Measurements from ENCODE around the gene APH1B. TPM values are rescaled to one million over a fixed set of nuclear protein-coding genes. Genes with fewer than 3 reads are reported as not detected.

APH1B gene
- total and polyA plus RNA-seq, 2 experiments from 2014 or later = 19.9 to 29.8 TPM

DNA sequence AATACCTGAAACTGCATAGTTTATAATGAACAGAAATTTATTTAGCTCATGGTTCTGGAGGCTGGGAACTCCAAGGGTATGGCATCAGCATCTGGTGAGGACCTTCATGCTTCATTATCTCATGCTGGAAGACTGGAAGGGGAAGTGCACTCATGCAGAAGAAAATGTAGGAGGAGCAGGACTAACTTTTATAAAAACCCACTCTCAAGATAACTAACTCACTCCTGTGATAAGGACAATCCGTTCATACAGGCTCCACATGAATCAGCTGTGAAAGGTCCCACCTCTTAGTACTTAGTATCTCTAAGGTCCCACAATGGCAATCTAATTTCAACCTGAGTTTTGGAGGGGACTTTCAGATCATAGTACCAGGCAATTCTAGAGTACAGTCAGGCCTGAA lies 33.6 kb upstream of the APH1B start:
- H3K9me3 ChIP-seq (ENCODE audit: low read depth) = no peaks in the 10 kb centered on the region
- H3K4me3 ChIP-seq = no peak overlapping the region
- DNase-seq (ENCODE audit: low spot score) = no peak
- no peaks in the 10 kb centered on the region for H3K27me3 ChIP-seq
- no peaks in the 10 kb centered on the region for H4K20me1 ChIP-seq (ENCODE audit: insufficient read depth, poor library complexity, severe bottlenecking)
- H3K36me3 ChIP-seq (replicated peaks; ENCODE audit: insufficient read depth, low read depth) = no peaks in the 10 kb centered on the region
- no peak overlapping the region for H3K4me2 ChIP-seq
- peaks cover 9% of the 10 kb centered on the region for H3K4me1 ChIP-seq (ENCODE audit: insufficient read depth)
- no peak overlapping the region for H3K27ac ChIP-seq
- WGBS (ENCODE audit: low lambda C conversion rate, missing lambda C conversion rate) = 70% methylated on average over 1 of the region's 1 CpG
- H3K79me2 ChIP-seq = peaks cover 37% of the 10 kb centered on the region
- TF ChIP-seq EZH2 (IDR thresholded peaks at IDR 0.05; ENCODE audit: borderline replicate concordance) (no peak), CTCF (IDR thresholded peaks at IDR 0.05; ENCODE audit: poor library complexity) (no peak), EZH2phosphoT487 (IDR thresholded peaks at IDR 0.05; ENCODE audit: low read depth, severe bottlenecking, unreplicated experiment) (no peak)
- H2AFZ ChIP-seq = no peak overlapping the region
- H3K9me2 ChIP-seq (replicated peaks; ENCODE audit: insufficient read depth) = no peaks in the 10 kb centered on the region

GRCh38 chr15:63244399-63244798 lies 33.0 kb upstream of the APH1B start:
- WGBS (ENCODE audit: low lambda C conversion rate, missing lambda C conversion rate) = 76% methylated on average over 4 of the region's 4 CpGs
- no peak overlapping the region for H2AFZ ChIP-seq
- H3K4me2 ChIP-seq = no peak overlapping the region

DNA sequence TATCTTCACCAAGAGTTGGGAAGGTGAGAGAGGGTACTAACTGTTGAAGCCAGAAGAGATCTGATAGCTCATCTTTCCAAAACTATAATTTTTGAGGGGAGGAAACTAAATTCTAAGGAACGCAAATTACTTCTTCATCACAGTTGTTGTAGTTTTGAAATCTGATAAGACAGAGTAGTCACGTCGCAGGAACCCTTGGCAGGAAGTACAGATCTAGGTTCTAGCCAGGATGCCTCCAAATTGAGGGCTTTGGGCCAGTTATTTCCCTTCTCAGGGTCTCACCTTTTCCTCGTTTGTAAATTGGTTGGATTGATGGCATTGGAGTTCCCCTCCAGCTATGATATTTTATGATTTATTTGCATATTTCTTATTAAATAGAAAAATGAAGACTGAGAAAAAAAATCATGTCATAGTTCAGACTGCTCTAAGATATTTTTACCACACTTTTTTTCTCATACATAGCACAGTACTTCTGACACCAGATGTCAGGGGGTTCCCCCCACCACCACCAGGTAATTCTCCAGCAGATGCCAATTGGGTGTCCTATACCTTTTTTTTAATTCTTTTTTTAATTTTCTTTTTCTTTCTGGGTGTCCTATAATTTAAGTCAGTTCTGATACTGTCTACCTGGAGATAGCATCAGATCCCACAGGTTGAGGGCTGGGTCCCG lies 32.3 kb upstream of the APH1B start:
- no peak overlapping the region for H3K4me2 ChIP-seq
- peaks cover 10% of the 10 kb centered on the region for H3K4me1 ChIP-seq (ENCODE audit: insufficient read depth)
- H3K79me2 ChIP-seq = peaks cover 28% of the 10 kb centered on the region

More at GRCh38 chr15:63244399-63244798, 33.0 kb upstream of the APH1B start:
- H3K4me3 ChIP-seq = no peak overlapping the region
- H3K9me2 ChIP-seq (replicated peaks; ENCODE audit: insufficient read depth) = no peaks in the 10 kb centered on the region
- H3K9me3 ChIP-seq (ENCODE audit: low read depth) = no peaks in the 10 kb centered on the region
- TF ChIP-seq CTCF (IDR thresholded peaks at IDR 0.05; ENCODE audit: poor library complexity) (no peak), EZH2phosphoT487 (IDR thresholded peaks at IDR 0.05; ENCODE audit: low read depth, severe bottlenecking, unreplicated experiment) (no peak), EZH2 (IDR thresholded peaks at IDR 0.05; ENCODE audit: borderline replicate concordance) (no peak)
- H4K20me1 ChIP-seq (ENCODE audit: insufficient read depth, poor library complexity, severe bottlenecking) = no peaks in the 10 kb centered on the region
- H3K79me2 ChIP-seq = peaks cover 33% of the 10 kb centered on the region
- no peaks in the 10 kb centered on the region for H3K36me3 ChIP-seq (replicated peaks; ENCODE audit: insufficient read depth, low read depth)
- no peaks in the 10 kb centered on the region for H3K27me3 ChIP-seq
- DNase-seq (ENCODE audit: low spot score) = no peak
- H3K4me1 ChIP-seq (ENCODE audit: insufficient read depth) = peaks cover 10% of the 10 kb centered on the region
- H3K27ac ChIP-seq = peak overlapping the region; percentile 29

More for the DNA sequence above, 32.3 kb upstream of the APH1B start:
- no peak overlapping the region for H2AFZ ChIP-seq
- no peak for DNase-seq (ENCODE audit: low spot score)
- no peaks in the 10 kb centered on the region for H3K9me3 ChIP-seq (ENCODE audit: low read depth)
- H3K36me3 ChIP-seq (replicated peaks; ENCODE audit: insufficient read depth, low read depth) = no peaks in the 10 kb centered on the region
- no peaks in the 10 kb centered on the region for H3K27me3 ChIP-seq
- no peaks in the 10 kb centered on the region for H3K9me2 ChIP-seq (replicated peaks; ENCODE audit: insufficient read depth)
- H4K20me1 ChIP-seq (ENCODE audit: insufficient read depth, poor library complexity, severe bottlenecking) = no peaks in the 10 kb centered on the region
- H3K27ac ChIP-seq = peak overlapping the region; percentile 29
- TF ChIP-seq EZH2phosphoT487 (IDR thresholded peaks at IDR 0.05; ENCODE audit: low read depth, severe bottlenecking, unreplicated experiment) = no peak
- TF ChIP-seq CTCF (IDR thresholded peaks at IDR 0.05; ENCODE audit: poor library complexity) = no peak
- no peak for TF ChIP-seq EZH2 (IDR thresholded peaks at IDR 0.05; ENCODE audit: borderline replicate concordance)
- WGBS (ENCODE audit: low lambda C conversion rate, missing lambda C conversion rate) = 93% methylated on average over 5 of the region's 5 CpGs
- H3K4me3 ChIP-seq = no peak overlapping the region

Data from hepatocyte (in vitro differentiated cells).